HepG2 (cell line): ENCODE data around the gene SNAI3. TPM values are rescaled to one million over a fixed set of nuclear protein-coding genes. Genes with fewer than 3 reads are reported as not detected.
A peak's percentile ranks its signal among the peaks of the same experiment; 100 is the strongest.

Experiments
- ATF1 ChIP-seq: IDR thresholded peaks from 2 replicates; pipeline ENCODE4 v1.6.1; 2016; ENCODE audit warnings: mild to moderate bottlenecking, control low read depth
- CCDC6 ChIP-seq: sonication (generic); formaldehyde crosslinking; IDR thresholded peaks from 2 replicates; pipeline ENCODE4 v1.8.1; 2022; ENCODE audit warnings: mild to moderate bottlenecking, missing genetic modification reagents, moderate library complexity
- DZIP1 ChIP-seq: sonication (generic); formaldehyde crosslinking; IDR thresholded peaks from 2 replicates; pipeline ENCODE4 v1.5.0; 2020; ENCODE audit warnings: mild to moderate bottlenecking, missing genetic modification reagents
- GMEB2 ChIP-seq: IDR thresholded peaks from 2 replicates; pipeline ENCODE4 v1.6.1; 2016; ENCODE audit warnings: missing biosample characterization, missing genetic modification reagents, low read depth
- JUN ChIP-seq: sonication (generic); formaldehyde crosslinking; IDR thresholded peaks from 2 replicates; pipeline ENCODE4 v1.4.0; 2020; ENCODE audit warnings: mild to moderate bottlenecking, missing genetic modification reagents
- MED8 ChIP-seq: sonication (generic); formaldehyde crosslinking; IDR thresholded peaks from 2 replicates; pipeline ENCODE4 v1.8.1; 2023; ENCODE audit warnings: mild to moderate bottlenecking, missing genetic modification reagents; ENCODE audit not compliant: insufficient replicate concordance
- PHF5A ChIP-seq: IDR thresholded peaks from one replicate; pipeline ENCODE4 v1.6.1; 2018; ENCODE audit warnings: low read depth, missing genetic modification reagents; ENCODE audit not compliant: unreplicated experiment
- RARA ChIP-seq: IDR thresholded peaks from 2 replicates; pipeline ENCODE4 v1.6.1; 2016; ENCODE audit warnings: missing genetic modification reagents, missing compliant biosample characterization
- RNF2 ChIP-seq: fragments of 450-650 bp; conservative IDR thresholded peaks from 2 replicates; pipeline ENCODE4 v1.6.1; 2016; ENCODE audit warnings: low read depth
- SKI ChIP-seq: fragments of 450-650 bp; IDR thresholded peaks from one replicate; pipeline ENCODE4 v1.6.1; 2018; ENCODE audit warnings: mild to moderate bottlenecking; ENCODE audit not compliant: partially characterized antibody
- TEF ChIP-seq: sonication (generic); formaldehyde crosslinking; IDR thresholded peaks from 2 replicates; pipeline ENCODE4 v1.5.0; 2020; ENCODE audit warnings: missing genetic modification reagents
- ZBTB33 ChIP-seq: sonication (generic); formaldehyde crosslinking; IDR thresholded peaks from 2 replicates; pipeline ENCODE4 v1.4.0; 2020; ENCODE audit warnings: missing genetic modification reagents
- ZNF180 ChIP-seq: sonication (generic); formaldehyde crosslinking; IDR thresholded peaks from 2 replicates; pipeline ENCODE4 v1.4.0; 2020; ENCODE audit warnings: low read depth, missing genetic modification reagents, borderline replicate concordance
- ZNF24 ChIP-seq: fragments of 450-650 bp; IDR thresholded peaks from 2 replicates; pipeline ENCODE4 v1.6.1; 2017; ENCODE audit warnings: antibody characterized with exemption, mild to moderate bottlenecking
- ZNF337 ChIP-seq: sonication (generic); formaldehyde crosslinking; IDR thresholded peaks from 2 replicates; pipeline ENCODE4 v1.5.1; 2020; ENCODE audit warnings: missing genetic modification reagents, low read depth, mild to moderate bottlenecking, borderline replicate concordance
- ZNF382 ChIP-seq: sonication (generic); formaldehyde crosslinking; IDR thresholded peaks from 2 replicates; pipeline ENCODE4 v1.5.0; 2020; ENCODE audit warnings: missing genetic modification reagents, mild to moderate bottlenecking, borderline replicate concordance
- ZNF563 ChIP-seq: sonication (generic); formaldehyde crosslinking; IDR thresholded peaks from 2 replicates; pipeline ENCODE4 v1.8.0; 2022; ENCODE audit warnings: mild to moderate bottlenecking, moderate library complexity, missing genetic modification reagents
- ZNF570 ChIP-seq: sonication (generic); formaldehyde crosslinking; IDR thresholded peaks from 2 replicates; pipeline ENCODE4 v1.4.0; 2020; ENCODE audit warnings: mild to moderate bottlenecking, missing genetic modification reagents, borderline replicate concordance
- polyA plus RNA-seq, 8 experiments: library from polyadenylated mRNA; depleted of rRNA in 3 of 8; stranded (reverse) in 7 of 8; unstranded in 1 of 8; fragments of >200 nt; fragmentation: Illumina TruSeq in 4 of 8; extraction: Trizol in 4 of 8; gene quantifications; 2 replicates each; pipeline versions ENCODE4 v1.2.1 to v1.2.3, GENCODE V29; 2011 to 2016; ENCODE audit warnings: low read depth in 4 of 8, missing spikeins in 1 of 8, mixed read lengths in 1 of 8; ENCODE audit not compliant: insufficient read depth in 1 of 8
- total RNA-seq, 5 experiments: library from RNA; depleted of rRNA; stranded (reverse); fragments of >200 nt; fragmentation: Illumina TruSeq; extraction: Trizol; gene quantifications; 2 replicates each; pipeline ENCODE4 v1.2.3, GENCODE V29; 2016; ENCODE audit warnings: low read depth in 1 of 5
- TF ChIP-seq, protein P1 (sequence below): sonication (generic); formaldehyde crosslinking; IDR thresholded peaks from 2 replicates; pipeline ENCODE4 v1.8.1; 2022; ENCODE audit warnings: low read depth, mild to moderate bottlenecking, missing genetic modification reagents

The SNAI3 gene
- total and polyA plus RNA-seq, 2 of the 13 experiments (the other 11 are each of a cell fraction or from before 2014, with no cell fraction given): 0.09 to 0.18 TPM

- TF ChIP-seq ZNF382 (CRISPR knock-in tag) (no peak), JUN (CRISPR knock-in tag) (peak; percentile 84), SKI (peak; percentile 91), ZBTB33 (peak; percentile 58), GMEB2 (CRISPR knock-in tag) (peak; percentile 87), ZNF24 (no peak), CCDC6 (CRISPR knock-in tag) (peak; percentile 86), ATF1 (peak; percentile 93), MED8 (CRISPR knock-in tag) (peak; percentile 64), ZNF180 (CRISPR knock-in tag) (0 out of 2 replicates have a peak, but pooled peaks have one; percentile 54), PHF5A (peak; percentile 72), RNF2 (0 out of 2 replicates have a peak, but pooled peaks have one; percentile 76), TEF (CRISPR knock-in tag) (no peak; the same call in 1 of the 2 replicates), ZNF563 (CRISPR knock-in tag) (peak; percentile 77), ZNF337 (peak; percentile 84; the same call in 1 of the 2 replicates), ZNF570 (CRISPR knock-in tag) (no peak), DZIP1 (CRISPR knock-in tag) (peak; percentile 74; the same call in 1 of the 2 replicates), RARA (CRISPR knock-in tag) (peak; percentile 52)
- TF ChIP-seq, protein P1, sequence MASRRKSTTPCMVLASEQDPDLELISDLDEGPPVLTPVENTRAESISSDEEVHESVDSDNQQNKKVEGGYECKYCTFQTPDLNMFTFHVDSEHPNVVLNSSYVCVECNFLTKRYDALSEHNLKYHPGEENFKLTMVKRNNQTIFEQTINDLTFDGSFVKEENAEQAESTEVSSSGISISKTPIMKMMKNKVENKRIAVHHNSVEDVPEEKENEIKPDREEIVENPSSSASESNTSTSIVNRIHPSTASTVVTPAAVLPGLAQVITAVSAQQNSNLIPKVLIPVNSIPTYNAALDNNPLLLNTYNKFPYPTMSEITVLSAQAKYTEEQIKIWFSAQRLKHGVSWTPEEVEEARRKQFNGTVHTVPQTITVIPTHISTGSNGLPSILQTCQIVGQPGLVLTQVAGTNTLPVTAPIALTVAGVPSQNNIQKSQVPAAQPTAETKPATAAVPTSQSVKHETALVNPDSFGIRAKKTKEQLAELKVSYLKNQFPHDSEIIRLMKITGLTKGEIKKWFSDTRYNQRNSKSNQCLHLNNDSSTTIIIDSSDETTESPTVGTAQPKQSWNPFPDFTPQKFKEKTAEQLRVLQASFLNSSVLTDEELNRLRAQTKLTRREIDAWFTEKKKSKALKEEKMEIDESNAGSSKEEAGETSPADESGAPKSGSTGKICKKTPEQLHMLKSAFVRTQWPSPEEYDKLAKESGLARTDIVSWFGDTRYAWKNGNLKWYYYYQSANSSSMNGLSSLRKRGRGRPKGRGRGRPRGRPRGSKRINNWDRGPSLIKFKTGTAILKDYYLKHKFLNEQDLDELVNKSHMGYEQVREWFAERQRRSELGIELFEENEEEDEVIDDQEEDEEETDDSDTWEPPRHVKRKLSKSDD (CRISPR knock-in tag): peak; percentile 100
Observed at GRCh38 chr16:88706229-88706964, 20.1 kb upstream of the SNAI3 start, which contains the start of the genes CTU2 and RNF166 (continued).
